Activated gamma-delta T cell treated with anti-CD3 and anti-CD28 coated beads, Interleukin-2, amount 50 U/mL, for 16 hours (primary cell): ENCODE measurements around the gene MITD1.
"Not testable (repeated sequence)": the region's sequence is repeated elsewhere in the genome, so short reads cannot be mapped to it uniquely, and the experiment has no call there.

Experiments
- DNase-seq: peaks from one replicate; pipeline ENCODE4 v3.0.0-alpha.2; 2020; ENCODE audit warnings: low read depth

Gene MITD1

GRCh38 chr2:99180755-99181623 lies at the start of gene MITD1, which contains the start of gene MRPL30:
MITD1 (minus strand) TSS chr2:99181058; CDS start chr2:99180981, 77 bp downstream.
MRPL30 (plus strand) TSS chr2:99181184; CDS start chr2:99186204, 5,020 bp downstream.
- DNase-seq, result peak; percentile 82

- DNase-seq, result no peak
Measured at GRCh38 chr2:99217929-99218501, 37.2 kb upstream of the MITD1 start.

- DNase-seq, result no peak
Measured at GRCh38 chr2:99216096-99216495, 35.2 kb upstream of the MITD1 start.

- DNase-seq, result no peak
Measured at GRCh38 chr2:99205491-99205890, 24.6 kb upstream of the MITD1 start.

- no peak for DNase-seq
Measured at GRCh38 chr2:99201959-99202678, 21.3 kb upstream of the MITD1 start.

GRCh38 chr2:99200076-99200800 lies 19.4 kb upstream of the MITD1 start:
- DNase-seq, result no peak

- DNase-seq, result no peak
Measured at GRCh38 chr2:99198103-99198841, 17.4 kb upstream of the MITD1 start.

GRCh38 chr2:99192364-99192763 lies 11.5 kb upstream of the MITD1 start:
- DNase-seq, result not testable (repeated sequence)

GRCh38 chr2:99190548-99190947 lies 9.7 kb upstream of the MITD1 start:
- no peak for DNase-seq

- no peak for DNase-seq
Measured at GRCh38 chr2:99188357-99188756, 7.5 kb upstream of the MITD1 start.

- DNase-seq, result no peak
Measured at GRCh38 chr2:99187011-99187410, 6.2 kb upstream of the MITD1 start.

GRCh38 chr2:99184811-99185210 lies 4.0 kb upstream of the MITD1 start:
- DNase-seq, result no peak

GRCh38 chr2:99183025-99183424 lies 2.2 kb upstream of the MITD1 start:
- DNase-seq, result no peak

GRCh38 chr2:99181624-99182000 lies 754 bp upstream of the MITD1 start:
- no peak for DNase-seq

- DNase-seq, result no peak
Measured at GRCh38 chr2:99171377-99172140, 9.3 kb downstream of the MITD1 start.

GRCh38 chr2:99169534-99169933 lies 11.3 kb downstream of the MITD1 start:
- no peak for DNase-seq

- no peak for DNase-seq
Measured at GRCh38 chr2:99166218-99166617, 14.6 kb downstream of the MITD1 start.

- DNase-seq, result no peak
Measured at GRCh38 chr2:99159594-99159993, 21.3 kb downstream of the MITD1 start.

GRCh38 chr2:99158599-99158998 lies 22.3 kb downstream of the MITD1 start:
- no peak for DNase-seq

GRCh38 chr2:99156891-99157290 lies 24.0 kb downstream of the MITD1 start:
- no peak for DNase-seq
